Lower leg skin (tissue), 3 donors: ENCODE results near the gene GABBR2.

ENCODE experiments used
- CTCF ChIP-seq, 3 donors: fragments of 450-650 bp; IDR thresholded peaks; one replicate each; pipeline ENCODE4 v1.5.1; 2016; ENCODE audit warnings: antibody characterized with exemption in 3 of 3, mild to moderate bottlenecking in 3 of 3, moderate library complexity in 2 of 3
- POLR2A ChIP-seq, 2 donors: fragments of 450-650 bp; IDR thresholded peaks; one replicate each; pipeline ENCODE4 v1.6.1; 2016 to 2017; ENCODE audit warnings: antibody characterized with exemption in 2 of 2, mild to moderate bottlenecking in 1 of 2, moderate library complexity in 1 of 2

- no peak for TF ChIP-seq CTCF (IDR thresholded peaks at IDR 0.05)
- no peak for TF ChIP-seq POLR2A (IDR thresholded peaks at IDR 0.05)
Measured at GRCh38 chr9:98571643-98572042, 137.1 kb downstream of the GABBR2 start.
